ENCODE data around the gene ST13.

ST13 gene

GRCh38 chr22:40855071-40855978, 1.1 kb downstream of the ST13 start (continued):
- 0 out of 2 replicates have a peak, but pooled peaks have one; percentile 27 for TF ChIP-seq ATF2 (tag by site-specific recombination; IDR thresholded peaks at IDR 0.05; ENCODE audit: low read depth)
- TF ChIP-seq PATZ1 (tag by site-specific recombination; IDR thresholded peaks at IDR 0.05): peak; percentile 44; the same call in 1 of the 2 replicates
- TF ChIP-seq ZNF121 (tag by site-specific recombination; IDR thresholded peaks at IDR 0.05): peak; percentile 93
- no peak for TF ChIP-seq ZNF792 (tag by site-specific recombination; IDR thresholded peaks at IDR 0.05)
- TF ChIP-seq ZNF488 (tag by site-specific recombination; IDR thresholded peaks at IDR 0.05): no peak
- peak; percentile 43; the same call in 1 of the 2 replicates for TF ChIP-seq ZNF362 (tag by site-specific recombination; IDR thresholded peaks at IDR 0.05)
- TF ChIP-seq EGR2 (tag by site-specific recombination; IDR thresholded peaks at IDR 0.05; ENCODE audit: low read depth): peak; percentile 73
- peak; percentile 60; the same call in 1 of the 2 replicates for TF ChIP-seq ZNF660 (tag by site-specific recombination; IDR thresholded peaks at IDR 0.05)
- no peak for TF ChIP-seq CTCF (tag by site-specific recombination; IDR thresholded peaks at IDR 0.05)
- no peak for TF ChIP-seq ELK4 (IDR thresholded peaks at IDR 0.05; ENCODE audit: borderline replicate concordance, low read depth, low read length)
- TF ChIP-seq ZBTB17 (tag by site-specific recombination; IDR thresholded peaks at IDR 0.05): peak; percentile 35; the same call in 1 of the 2 replicates
- TF ChIP-seq HOXA7 (CRISPR knock-in tag; IDR thresholded peaks at IDR 0.05; ENCODE audit: borderline replicate concordance): no peak
- TF ChIP-seq GLIS1 (tag by site-specific recombination; IDR thresholded peaks at IDR 0.05): peak; percentile 63
- peak; percentile 34; the same call in 1 of the 2 replicates for TF ChIP-seq PRDM10 (tag by site-specific recombination; IDR thresholded peaks at IDR 0.05)
- no peak for TF ChIP-seq MYNN (tag by site-specific recombination; IDR thresholded peaks at IDR 0.05; ENCODE audit: borderline replicate concordance)
- no peak for TF ChIP-seq ZNF426 (tag by site-specific recombination; IDR thresholded peaks at IDR 0.05)
- no peak for TF ChIP-seq ZNF654 (tag by site-specific recombination; IDR thresholded peaks at IDR 0.05; ENCODE audit: low read depth)
- TF ChIP-seq ZEB2 (tag by site-specific recombination; IDR thresholded peaks at IDR 0.05): 0 out of 2 replicates have a peak, but pooled peaks have one; percentile 24
- no peak for TF ChIP-seq ZNF645 (tag by site-specific recombination; IDR thresholded peaks at IDR 0.05)
- TF ChIP-seq BCL11A (tag by site-specific recombination; IDR thresholded peaks at IDR 0.05; ENCODE audit: low read depth): 0 out of 2 replicates have a peak, but pooled peaks have one; percentile 23
- TF ChIP-seq ZNF692 (tag by site-specific recombination; IDR thresholded peaks at IDR 0.05): peak; percentile 19; the same call in 1 of the 2 replicates
- TF ChIP-seq ZNF221 (tag by site-specific recombination; IDR thresholded peaks at IDR 0.05; ENCODE audit: borderline replicate concordance): no peak

All from HEK293 (cell line).